Upper lobe of left lung (tissue), 4 donors: ENCODE data around the gene MUC5AC.

Source experiments
- POLR2A ChIP-seq, 4 donors: fragments of 450-650 bp; IDR thresholded peaks; one replicate each; pipeline ENCODE4 v1.5.1; 2016 to 2017; ENCODE audit warnings: antibody characterized with exemption in 4 of 4, mild to moderate bottlenecking in 2 of 4
- POLR2AphosphoS5 ChIP-seq, 2 donors: sonication (generic); formaldehyde crosslinking; IDR thresholded peaks; one replicate each; pipeline ENCODE4 v1.5.1; 2017; ENCODE audit warnings: antibody characterized with exemption in 2 of 2

- no peak for TF ChIP-seq POLR2A (IDR thresholded peaks at IDR 0.05)
- no peak for TF ChIP-seq POLR2AphosphoS5 (IDR thresholded peaks at IDR 0.05)
These were observed 76.4 kb downstream of the MUC5AC start for GRCh38 chr11:1234054-1234720.
